Inflammatory macrophage treated with lipopolysaccharide for 4 hours (primary cell): ENCODE data around the gene P2RY4.
"Not testable (repeated sequence)": the region's sequence is repeated elsewhere in the genome, so short reads cannot be mapped to it uniquely, and the experiment has no call there.

Experiments
- DNase-seq: peaks from one replicate; pipeline ENCODE4 v3.0.0-alpha.2; 2020

The P2RY4 gene

DNA sequence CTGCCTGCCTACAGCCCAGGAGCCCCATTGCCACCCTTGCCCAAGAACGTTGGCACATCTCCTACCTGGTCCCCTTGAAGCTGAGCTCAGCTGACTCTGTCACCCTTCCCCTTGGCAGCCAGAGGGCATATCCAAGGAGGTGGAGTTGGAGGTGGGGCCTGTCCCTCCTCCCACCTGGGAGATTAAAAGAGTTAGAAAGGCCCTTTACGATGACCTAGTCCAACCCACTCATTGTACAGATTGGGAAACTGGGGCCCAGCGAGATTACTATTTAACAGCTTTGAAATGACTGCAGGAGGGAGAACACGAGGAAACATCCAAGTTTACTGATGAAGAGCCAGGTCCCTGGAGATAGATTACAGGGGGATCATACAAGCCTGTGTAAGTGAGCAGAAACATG, at the start of gene P2RY4:
TSS of gene P2RY4 (minus strand) at position 101 of the 400 bp plus-strand sequence. CDS start 580 bp downstream, outside the sequence.
- DNase-seq, result no peak

DNA sequence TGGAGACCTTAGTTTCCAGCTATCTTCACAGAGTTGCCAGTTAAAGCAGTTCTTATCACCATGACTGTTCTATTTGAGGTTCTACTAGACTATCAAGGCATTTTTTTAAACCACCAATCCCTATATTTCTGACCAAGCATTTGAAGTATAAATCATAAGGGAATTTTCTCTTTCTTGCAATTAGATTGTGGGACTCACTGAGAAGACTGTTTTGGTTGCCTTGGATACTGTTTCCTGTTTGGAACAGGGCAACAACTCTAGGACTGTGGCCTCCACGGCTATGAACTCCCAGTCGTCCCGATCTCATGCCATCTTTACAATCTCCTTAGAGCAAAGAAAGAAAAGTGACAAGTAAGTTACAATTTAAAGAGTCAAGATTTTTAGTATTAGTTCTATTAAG, 41.7 kb upstream of the P2RY4 start:
- no peak for DNase-seq

DNA sequence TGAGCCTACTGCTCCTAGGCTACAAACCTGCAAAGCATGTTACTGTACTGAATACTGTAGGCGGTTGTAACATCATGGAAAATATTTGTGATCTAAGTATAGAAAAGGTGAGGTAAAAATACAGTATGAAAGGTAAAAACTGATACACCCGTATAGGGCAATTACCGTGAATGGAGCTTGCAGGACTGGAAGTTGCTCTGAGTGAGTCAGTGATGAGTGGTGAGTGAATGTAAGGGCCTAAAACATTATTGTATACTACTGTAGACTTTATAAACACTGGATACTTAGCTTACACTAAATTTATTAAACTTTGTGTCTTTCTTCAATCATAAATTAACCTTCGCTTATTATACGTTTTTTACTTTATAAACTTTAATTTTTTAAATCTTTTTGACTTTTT, 33.6 kb upstream of the P2RY4 start:
- DNase-seq, result no peak

DNA sequence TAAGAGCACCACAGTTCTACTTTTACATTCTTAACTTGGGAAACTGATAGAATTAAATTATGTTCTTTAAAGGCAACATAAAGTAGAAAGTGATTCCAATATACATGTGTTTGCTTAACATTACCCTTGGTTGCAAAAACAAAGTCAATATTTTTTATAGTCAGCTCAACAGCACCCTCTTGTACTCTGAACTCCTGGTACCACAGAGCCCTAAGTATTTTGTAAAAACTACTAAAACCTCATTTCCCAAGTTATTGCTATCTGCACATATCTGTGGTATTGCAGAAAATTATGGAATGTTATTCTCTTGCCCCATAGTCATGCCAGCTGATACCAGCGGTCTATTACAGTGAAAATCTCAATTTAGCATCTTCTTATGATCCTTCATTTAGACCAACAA, 32.8 kb upstream of the P2RY4 start:
- DNase-seq, result no peak

DNA sequence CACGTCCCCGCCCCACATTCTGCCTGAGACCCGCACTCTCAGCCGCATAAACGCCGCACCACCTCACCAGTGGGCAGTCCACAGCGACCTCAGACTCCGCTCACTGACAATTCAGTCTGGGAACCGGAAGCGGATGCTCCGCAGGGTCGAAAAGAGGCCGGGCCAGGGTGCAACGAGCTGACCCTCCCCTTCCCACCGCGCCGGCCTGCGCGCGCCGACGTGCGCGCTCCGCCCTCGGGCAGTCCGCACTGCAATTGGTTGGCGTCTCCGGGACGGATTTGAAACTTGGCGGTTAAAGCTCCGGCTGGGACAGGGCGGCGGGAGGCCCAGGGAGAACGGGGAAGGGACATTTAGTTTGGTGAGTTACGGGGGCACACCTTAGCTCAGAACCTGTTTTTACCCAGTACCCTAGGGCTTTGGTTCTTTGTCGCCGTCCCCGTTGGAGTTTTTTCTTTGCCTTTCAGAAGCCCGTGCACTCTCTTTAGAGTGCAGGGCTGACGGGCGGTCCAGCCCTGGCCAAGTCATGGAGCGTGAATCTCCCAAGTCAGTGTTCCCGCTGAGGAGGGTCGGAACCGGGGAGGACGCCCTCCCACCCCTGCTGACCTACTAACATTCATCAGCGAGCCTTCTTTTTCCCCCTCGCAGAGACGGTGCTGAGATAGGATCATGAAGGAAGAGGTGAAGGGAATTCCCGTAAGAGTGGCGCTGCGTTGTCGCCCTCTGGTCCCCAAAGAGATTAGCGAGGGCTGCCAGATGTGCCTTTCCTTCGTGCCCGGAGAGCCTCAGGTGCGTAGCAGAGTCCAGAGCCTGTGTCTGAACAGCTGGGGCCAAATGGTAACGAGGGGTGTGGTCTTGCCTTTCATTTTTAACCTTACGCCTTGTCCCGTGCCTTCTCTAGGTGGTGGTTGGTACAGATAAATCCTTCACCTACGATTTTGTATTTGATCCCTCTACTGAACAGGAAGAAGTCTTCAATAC, 30.1 kb upstream of the P2RY4 start, which contains the start of the genes KIF4A and PDZD11:
TSS of gene KIF4A (plus strand) at position 312 of the 978 bp plus-strand sequence. CDS start at position 667, 355 bp downstream.
TSS of gene PDZD11 (minus strand) at position 135 of the 978 bp plus-strand sequence. CDS start 586 bp downstream, outside the sequence.
- DNase-seq, result peak; percentile 81

DNA sequence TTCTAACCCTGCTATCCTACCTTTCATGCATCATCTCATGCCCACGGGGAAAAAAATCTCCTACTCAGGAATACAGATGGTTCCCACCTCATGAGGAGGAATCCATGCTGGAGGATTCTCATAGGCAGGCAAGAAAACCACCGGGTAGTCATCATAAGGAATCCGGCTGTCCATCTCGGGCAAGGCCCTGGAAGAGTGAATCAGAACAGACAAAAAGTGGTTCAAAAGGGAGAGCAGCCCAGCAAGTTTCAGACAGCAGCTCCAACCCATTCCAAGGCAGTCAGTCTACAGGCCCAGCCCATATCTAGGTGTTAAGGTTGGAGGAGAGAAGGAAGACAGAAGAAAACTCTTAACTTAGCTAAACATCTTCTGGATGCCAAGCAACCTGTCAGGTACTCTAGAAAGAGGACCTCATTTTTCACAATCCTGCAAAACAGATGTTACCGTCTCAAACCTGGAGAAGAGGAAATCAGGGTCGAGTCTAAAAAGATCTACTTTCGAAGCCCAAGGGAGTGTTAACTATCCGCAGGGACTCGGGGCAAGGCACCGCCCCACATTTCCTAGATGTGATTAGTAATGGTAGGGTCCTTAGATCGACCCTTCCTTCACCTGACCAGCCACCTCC, 29.3 kb upstream of the P2RY4 start:
- DNase-seq, result no peak

DNA sequence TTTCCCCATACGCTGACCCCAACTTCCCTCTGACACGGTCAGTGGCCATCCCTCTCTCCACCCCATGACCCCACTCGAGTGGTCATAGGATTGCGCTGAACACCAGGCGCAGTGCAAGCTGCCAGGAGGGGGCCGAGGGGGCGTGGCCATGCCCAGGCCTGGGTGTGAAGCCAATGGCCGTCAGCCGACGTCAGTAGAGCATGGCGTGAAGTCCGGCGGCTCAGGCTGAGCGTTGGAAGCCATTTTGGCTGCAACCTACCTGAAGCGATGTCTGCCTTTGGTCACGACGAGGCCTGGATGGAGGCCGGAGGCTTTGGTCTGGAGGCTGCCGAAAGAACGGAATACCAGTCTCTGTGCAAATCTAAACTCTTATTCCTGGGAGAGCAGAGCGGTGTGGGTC, 21.9 kb upstream of the P2RY4 start, which contains the start of gene RAB41:
TSS of gene RAB41 (plus strand) at position 222 of the 400 bp plus-strand sequence. CDS start at position 268, 46 bp downstream.
- DNase-seq, result no peak

DNA sequence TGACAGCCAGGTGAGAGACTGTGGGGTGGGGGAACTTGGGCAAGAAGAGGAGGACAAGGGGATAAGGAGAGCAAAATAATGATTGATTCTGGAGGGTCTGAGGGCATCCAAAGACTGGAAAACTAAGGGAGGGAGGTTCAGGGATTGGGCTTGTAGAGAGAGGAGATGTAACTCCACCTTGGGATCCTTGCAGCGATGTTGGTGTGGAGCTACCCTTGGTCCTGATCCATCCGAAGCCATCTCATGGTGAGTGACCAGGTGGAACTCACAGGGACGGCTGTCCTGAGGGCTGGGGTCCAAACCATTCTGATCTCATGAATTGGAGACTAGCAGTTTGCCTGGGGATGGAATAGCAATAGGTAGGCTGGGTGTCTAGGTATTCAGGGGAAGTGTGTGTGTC, 20.6 kb upstream of the P2RY4 start:
- DNase-seq, result no peak

DNA sequence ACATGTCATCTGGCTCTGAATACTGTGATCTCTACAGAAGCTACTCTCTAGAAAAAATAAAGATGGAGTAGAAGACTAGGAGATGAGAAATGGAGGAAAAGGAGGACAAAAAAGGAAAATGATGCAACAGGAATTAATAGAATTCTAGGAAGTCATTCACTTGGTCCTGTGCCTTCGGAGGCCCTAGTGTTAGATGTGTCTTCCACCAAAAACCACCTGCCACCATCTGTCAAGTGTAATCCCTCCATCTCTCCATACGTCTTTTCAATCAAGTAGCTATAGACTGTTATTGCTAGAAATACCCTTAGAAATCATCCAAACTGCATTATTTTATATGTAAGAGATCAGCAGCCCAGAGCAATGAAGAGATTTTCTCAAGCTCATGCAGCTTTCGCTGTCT, 19.1 kb upstream of the P2RY4 start:
- no peak for DNase-seq

DNA sequence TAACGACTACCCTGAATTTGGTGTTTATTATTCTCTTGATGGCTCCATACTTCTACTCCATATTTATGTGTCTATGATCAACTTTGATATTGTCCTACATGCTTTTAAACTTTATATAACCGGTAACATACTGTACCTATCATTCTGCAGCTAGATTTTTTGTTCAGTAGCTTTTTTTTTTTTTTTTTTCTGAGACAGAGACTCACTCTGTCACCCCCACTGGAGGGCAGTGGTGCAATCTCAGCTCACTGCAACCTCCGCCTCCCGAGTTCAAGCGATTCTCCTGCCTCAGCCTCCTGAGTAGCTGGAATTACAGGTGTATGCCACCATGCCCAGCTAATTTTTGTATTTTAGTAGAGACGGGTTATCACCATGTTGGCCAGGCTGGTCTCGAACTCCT, 14.0 kb upstream of the P2RY4 start:
- DNase-seq, result not testable (repeated sequence)

DNA sequence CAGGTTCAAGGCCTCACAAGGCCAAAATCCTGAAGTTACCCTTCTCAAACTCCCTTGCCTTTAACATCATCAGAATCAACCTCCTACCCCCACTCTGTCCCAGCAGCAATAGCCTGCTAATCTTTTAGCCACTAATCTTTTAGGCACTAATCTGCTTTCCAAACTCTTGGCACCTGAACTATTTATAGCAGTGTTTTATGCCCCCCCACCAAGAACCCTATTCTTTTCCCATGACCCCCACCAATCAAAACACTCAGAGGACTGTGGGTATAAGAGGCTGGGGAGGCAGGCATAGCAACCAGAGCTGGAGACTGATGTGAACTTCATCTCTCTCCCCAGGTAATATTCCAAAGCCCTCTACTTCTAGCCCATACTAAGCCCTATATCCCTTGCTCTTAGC, 8.0 kb upstream of the P2RY4 start, which contains the start of gene ARR3:
TSS of gene ARR3 (plus strand) at position 301 of the 400 bp plus-strand sequence. CDS start 1,052 bp downstream, outside the sequence.
- DNase-seq, result no peak

DNA sequence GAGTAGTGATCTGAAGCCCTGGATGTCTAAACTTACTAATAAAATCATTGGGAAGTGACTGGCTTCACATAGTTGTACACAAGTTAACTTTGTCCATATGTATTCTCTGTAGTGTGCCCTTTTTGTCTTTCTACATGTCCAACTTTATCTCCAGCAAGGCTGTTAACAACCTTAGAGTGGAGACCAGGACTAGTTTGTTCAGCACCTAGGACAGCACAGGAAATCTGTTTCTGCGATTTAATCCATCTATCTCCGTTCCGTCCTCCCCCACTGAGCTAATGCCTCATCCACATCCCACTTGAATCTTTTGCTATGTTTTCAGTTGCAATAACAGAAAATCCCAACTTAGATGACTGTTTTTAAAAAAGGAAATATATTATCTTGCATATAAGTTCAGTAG, 4.8 kb upstream of the P2RY4 start:
- no peak for DNase-seq

DNA sequence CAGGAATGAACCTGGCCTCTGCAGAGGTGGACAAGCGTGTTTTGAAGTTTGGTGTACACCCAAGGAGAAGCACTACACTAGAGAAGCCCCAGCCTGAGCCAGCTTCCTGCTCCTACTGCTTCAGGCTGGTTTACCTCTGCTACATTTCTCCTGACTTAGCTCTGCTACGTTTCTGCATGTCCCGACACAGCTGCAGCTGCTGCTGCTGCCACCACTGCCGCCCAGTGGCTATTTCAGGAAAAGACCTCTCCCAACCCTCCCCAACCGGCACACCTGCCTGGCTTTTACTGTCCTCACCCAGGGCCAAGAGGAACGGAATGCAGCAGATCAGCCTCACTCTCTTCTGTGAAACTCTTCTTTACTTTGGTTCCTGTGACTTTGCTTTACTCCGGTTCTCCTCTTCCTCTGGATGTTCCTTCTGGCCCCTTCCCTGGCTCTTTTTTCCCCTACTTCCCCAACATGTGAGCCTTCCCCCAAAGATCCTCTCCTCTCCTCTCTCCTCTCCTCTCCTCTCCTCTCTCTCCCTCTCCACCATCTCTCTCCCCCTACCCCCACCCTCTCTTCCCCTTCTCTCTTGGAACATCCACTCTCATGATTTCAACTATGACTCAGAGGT, 3.1 kb upstream of the P2RY4 start:
- DNase-seq, result no peak

DNA sequence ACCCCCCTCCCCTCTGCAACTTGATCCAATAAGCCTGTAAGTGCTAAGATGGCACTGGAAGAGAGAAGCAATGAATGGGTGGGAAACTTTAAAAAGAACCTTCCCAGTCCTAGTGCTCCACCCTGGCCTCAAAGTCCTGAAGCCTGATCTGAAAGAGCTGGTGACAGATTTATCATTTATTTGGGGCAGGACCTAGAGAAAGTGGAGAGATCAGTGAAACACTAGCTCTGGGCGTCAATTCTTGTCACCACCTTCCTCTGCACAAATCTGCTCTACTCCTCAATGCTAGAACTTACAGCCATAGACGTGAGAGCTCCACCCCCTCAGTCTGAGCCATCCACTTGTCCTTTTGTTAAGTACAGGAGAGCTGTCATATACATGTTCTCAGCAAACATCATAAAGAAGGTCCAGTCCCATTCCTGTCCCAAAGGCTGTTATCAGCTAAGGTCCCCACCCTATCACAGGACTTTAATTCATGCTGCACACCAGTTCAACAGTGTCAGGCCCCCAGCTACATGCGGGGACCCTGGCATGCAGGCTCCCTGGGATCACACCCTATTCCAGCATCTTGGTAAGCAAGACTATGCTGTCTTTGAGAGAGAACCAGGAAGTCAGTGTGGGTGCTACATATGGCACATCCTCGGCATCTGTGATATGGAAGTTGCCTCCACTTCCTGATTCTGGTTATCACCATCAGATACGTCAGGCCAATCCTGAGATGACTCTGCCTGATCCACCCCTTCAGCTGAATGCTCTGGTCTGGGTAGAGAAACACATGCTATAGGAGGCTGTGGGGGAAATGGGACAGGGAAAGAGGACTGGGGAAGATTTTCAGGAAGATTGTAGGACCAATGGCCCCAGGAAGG, 2.3 kb downstream of the P2RY4 start:
- DNase-seq, result no peak

DNA sequence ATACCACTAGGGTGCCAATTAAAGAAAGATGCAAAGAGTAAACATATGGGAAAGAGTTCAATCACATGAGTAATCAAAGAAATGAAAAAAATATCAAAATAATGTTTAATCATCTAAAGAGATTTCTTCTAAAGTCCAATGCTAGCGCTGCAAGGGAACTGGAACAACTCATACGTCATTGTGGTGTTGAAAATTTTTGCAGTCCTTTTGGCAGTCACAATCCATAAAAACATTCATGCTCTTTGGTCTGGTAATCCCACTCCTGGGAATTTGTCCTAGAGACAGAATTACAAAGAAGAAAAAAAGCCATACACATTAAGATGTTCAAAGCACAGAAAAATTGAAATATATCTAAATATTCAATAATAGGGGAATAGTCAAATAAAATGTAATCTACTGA, 4.6 kb downstream of the P2RY4 start:
- DNase-seq, result no peak

DNA sequence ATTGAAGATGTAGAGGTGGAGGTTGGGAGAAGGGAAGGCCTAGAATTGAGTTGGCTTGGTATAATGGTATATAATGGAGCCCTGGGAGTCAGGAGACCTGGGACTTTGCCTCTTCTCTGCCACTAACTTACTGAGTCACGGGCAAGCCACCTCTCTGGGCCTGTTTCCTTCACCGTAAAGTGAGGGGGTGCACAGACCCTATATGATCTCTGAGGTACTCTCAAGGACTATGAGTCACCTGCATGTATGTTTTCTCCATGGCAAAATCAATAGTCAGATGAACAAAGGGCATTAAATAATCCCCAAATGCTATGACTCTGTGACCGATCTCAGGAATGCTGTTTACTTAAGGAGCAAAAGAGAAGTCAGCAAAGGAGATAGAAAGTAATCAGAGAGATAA, 5.1 kb downstream of the P2RY4 start:
- DNase-seq, result no peak

DNA sequence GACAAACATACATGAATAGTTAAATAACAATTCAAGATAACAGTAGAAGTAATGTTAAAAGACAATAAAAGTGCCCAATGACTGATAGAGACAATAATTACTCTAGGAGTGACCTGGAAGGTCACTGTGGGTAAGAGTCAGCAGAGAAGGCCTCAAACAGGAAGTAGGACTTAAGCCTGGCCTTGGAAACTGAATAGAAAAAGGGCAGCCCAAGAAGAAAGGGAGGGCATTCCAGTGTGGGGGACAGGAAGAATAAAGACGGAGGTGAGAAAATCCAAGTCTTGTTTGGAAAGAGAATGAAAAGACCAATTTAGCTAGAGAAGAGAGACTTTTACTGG, 6.0 kb downstream of the P2RY4 start:
- no peak for DNase-seq

DNA sequence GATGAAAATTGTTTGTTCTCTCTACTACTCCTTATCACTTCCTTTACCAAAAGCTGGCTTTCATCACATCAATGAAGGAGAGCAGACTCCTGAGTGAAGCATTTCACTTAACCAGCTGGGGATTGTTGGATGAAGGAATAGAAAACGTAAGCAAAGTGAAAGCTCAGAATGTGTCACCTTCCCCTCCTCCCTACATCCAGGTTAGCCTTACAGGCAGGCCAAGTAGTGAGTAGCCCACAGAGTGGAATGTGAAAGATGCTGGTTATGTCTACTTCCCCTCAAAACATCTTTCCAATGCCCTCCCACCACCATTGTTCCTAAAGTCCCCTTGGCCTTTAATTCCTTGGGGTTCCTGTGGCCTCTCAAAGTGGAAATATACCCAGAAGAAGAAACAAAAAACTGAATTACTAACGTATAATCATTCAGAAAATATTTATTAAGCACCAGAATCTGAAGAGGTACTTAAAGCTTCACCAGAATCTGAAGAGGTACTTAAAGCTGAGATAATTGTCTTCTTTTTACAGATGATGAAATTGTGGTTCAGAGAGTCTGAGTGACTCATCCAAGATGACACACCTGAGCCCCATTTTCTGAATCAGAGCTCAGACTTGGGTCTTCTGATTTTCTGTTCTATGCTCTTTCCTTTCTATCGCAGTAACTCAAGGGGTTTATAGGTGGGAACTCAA, 6.5 kb downstream of the P2RY4 start:
- DNase-seq, result no peak

DNA sequence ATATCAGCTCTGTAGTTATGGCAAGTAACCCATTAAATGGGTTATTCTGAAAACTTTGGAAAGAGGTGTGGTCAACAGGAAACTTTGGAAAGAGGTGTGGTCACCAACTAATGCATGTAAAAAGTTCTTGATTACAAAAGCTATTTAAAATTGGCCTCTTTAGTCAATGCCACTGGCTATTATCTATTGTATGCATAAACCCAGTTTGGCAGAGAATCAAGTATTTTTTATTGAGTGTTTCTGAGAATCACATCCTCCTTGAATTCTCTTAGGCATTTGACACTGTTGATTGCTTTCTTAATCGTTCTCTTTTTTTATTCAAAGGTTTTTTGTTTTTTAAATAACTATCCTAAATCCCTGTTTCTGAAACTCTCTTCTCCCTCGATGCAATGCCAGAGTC, 7.5 kb downstream of the P2RY4 start:
- no peak for DNase-seq

DNA sequence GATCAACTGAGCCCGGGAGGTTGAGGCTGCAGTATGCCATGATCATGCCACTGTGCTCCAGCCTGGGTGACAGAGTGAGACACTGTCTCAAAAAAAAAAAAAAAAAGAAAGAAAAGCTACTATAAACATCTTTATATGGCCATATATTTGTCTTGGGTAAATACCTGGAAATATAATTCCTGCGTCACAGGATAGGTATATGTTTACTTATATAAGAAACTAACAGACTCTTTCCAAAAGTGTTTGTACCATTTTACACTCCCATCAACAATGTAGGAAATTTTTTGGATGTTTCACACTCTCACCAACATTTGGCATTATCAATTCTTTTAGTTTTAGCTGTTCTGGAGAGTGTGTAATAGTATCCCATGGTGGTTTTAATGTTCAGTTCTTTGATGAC, 12.8 kb downstream of the P2RY4 start:
- no peak for DNase-seq

DNA sequence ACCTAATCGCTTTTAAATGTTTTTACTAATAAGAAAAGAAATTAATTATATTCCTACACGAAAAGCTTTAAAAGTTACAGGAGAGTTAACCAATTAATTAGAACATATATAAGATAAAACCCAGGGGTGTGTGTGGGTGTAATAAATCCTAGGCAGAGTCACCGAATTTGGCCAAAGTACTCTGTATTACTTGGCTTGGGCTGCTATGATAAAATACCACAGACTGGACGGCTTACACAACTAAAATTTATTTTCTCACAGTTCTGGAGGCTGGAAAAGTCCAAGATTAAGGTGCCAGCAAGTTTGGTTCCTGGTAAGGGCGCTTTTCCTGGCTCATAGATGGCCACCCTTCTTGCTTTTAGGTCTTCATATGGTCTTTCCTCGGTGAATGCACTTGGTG, 15.1 kb downstream of the P2RY4 start:
- DNase-seq, result no peak

DNA sequence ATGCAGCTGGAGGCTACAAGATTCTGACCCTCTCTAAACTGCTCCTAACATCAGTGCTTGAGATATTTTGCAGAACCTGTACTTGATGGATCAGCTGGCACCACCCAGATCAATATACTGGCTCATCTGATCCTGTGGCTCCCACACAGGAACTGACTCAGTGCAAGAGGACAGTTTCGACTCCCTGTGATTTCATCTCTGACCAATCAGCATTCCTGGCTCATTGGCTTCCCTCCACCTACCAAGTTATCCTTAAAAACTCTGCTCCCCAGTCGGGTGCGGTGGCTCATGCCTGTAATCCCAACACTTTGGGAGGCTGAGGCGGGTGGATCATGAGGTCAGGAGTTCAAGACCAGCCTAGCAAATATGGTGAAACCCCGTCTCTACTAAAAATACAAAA, 16.4 kb downstream of the P2RY4 start:
- not testable (repeated sequence) for DNase-seq
